A172 (cell line): ENCODE measurements around the gene TMEM247. TPM values are rescaled to one million over a fixed set of nuclear protein-coding genes. Genes with fewer than 3 reads are reported as not detected.
"Not testable (repeated sequence)": the region's sequence is repeated elsewhere in the genome, so short reads cannot be mapped to it uniquely, and the experiment has no call there.

Experiments used
- DNase-seq: peaks from one replicate; pipeline ENCODE4 v3.0.0-alpha.2; 2015; ENCODE audit warnings: low spot score
- total RNA-seq: library from RNA; depleted of rRNA; stranded (reverse); fragments of >200 nt; shearing (Covaris generic); gene quantifications from 2 replicates; pipeline ENCODE4 v1.2.3, GENCODE V29; 2014; rRNA removed

Gene TMEM247
- total RNA-seq, 1 experiment from 2014 or later: not detected

GRCh38 chr2:46512185-46512584 lies 32.8 kb downstream of the TMEM247 start:
- DNase-seq: no peak

- no peak for DNase-seq
Measured at GRCh38 chr2:46514738-46515137, 35.4 kb downstream of the TMEM247 start.

GRCh38 chr2:46517485-46517884 lies 38.1 kb downstream of the TMEM247 start:
- no peak for DNase-seq

DNA sequence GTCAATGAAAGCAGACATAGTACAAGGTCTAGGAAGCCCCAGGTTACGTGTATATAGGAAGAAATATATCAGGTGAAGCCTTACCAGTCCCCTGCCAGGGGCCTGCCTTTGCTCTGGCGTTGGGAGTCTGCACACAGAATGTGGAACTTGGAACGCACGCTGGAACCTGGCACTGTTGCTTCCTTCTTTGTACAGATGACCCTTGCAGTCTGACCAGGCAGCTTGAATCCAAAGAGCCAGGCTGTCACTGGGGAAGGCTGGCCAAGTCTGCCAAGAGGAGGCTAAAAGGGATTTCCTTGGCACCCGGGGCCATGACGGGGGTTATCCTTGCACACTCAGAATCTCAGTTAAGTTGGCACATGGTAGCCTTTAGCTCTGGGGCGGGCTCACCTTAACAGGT lies 39.5 kb downstream of the TMEM247 start:
- DNase-seq: no peak

- DNase-seq: no peak
Measured at GRCh38 chr2:46519265-46519664, 39.9 kb downstream of the TMEM247 start.

GRCh38 chr2:46520130-46520711 lies 40.9 kb downstream of the TMEM247 start:
- no peak for DNase-seq

DNA sequence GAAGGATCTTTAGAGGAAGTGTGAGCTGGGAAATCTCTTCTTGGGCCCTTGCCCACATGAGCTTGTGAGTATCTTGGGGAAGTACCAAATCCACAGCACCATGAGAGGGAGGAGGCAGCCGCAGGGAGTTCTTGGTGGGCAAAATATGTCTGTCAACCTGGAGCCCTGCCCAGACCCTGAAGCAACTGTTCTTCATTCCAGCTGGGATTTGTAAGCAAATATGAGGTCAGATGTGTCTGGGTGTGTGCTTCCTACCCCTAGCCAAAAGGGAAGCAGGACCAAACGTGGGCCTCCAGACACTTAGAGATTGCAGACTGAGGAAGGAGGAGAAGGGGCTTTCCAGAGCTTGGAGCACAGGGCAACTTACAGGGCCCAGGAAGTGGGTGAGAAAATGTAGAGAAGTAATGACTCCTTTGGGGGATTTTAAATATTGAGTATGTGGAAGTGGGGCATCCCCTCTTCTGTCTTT lies 41.9 kb downstream of the TMEM247 start:
- DNase-seq: peak; percentile 21

- not testable (repeated sequence) for DNase-seq
Measured at GRCh38 chr2:46522385-46522784, 43.0 kb downstream of the TMEM247 start.

- DNase-seq: no peak
Measured at GRCh38 chr2:46525522-46526155, 46.3 kb downstream of the TMEM247 start.

- DNase-seq: no peak
Measured at GRCh38 chr2:46528880-46529279, 49.5 kb downstream of the TMEM247 start.

- no peak for DNase-seq
Measured at GRCh38 chr2:46530639-46531038, 51.3 kb downstream of the TMEM247 start.

DNA sequence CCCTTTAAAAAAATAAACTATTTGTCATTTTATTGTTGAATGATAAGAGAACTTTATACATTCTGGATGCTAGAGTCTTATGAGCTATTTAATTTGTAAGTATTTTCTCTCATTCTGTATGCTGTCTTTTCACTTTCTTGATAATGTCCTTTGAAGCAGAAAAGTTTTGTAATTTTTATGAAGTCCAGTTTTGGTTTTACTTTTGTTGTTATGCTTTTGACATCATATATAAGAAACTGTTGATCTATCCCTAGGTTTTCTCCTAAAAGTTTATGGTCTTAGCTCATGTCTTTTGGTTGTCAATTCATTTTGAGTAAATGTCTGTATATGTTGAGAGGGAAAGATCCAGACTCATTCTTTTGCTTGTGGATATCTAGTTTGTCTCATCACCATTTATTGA lies 52.5 kb downstream of the TMEM247 start:
- no peak for DNase-seq

Other genes with a start within 250 kb of the TMEM247 start
- 8.0 and 14.0 TPM in 2 replicates for gene EPAS1, start 182.2 kb upstream of the TMEM247 start, total RNA-seq
- 64.7 and 70.9 TPM in 2 replicates for gene RHOQ, start 62.9 kb downstream of the TMEM247 start, total RNA-seq
- 12.6 and 13.8 TPM in 2 replicates for gene ATP6V1E2, start 63.0 kb downstream of the TMEM247 start, total RNA-seq
- 18.6 and 26.5 TPM in 2 replicates for gene PIGF, start 137.5 kb downstream of the TMEM247 start, total RNA-seq
- 36.3 and 43.2 TPM in 2 replicates for gene CRIPT, start 137.7 kb downstream of the TMEM247 start, total RNA-seq
- 35.5 and 36.6 TPM in 2 replicates for gene SOCS5, start 219.7 kb downstream of the TMEM247 start, total RNA-seq